Measurements from ENCODE around the gene GALNT11.

GALNT11 gene

GRCh38 chr7:152131981-152132494 lies 106.6 kb downstream of the GALNT11 start:
- peaks cover 14% of the 10 kb centered on the region for H3K4me1 Mint-ChIP-seq
- peaks cover 75% of the 10 kb centered on the region for H3K36me3 Mint-ChIP-seq
- no peak overlapping the region for H3K4me3 Mint-ChIP-seq
- ATAC-seq (no peak), DNase-seq (ENCODE audit: low spot score in 2 of 2) (no peak)
- no peaks in the 10 kb centered on the region for H3K9me3 Mint-ChIP-seq
- H3K27ac Mint-ChIP-seq = peak overlapping the region; percentile 67

- Mint-ChIP-seq H3K9me3 (no peaks in the 10 kb centered on the region), H3K36me3 (peaks cover 77% of the 10 kb centered on the region), H3K27ac (peak overlapping the region; percentile 62)
These were observed 107.3 kb downstream of the GALNT11 start for GRCh38 chr7:152132812-152133211.

GRCh38 chr7:152133804-152134203 lies 108.3 kb downstream of the GALNT11 start:
- Mint-ChIP-seq H3K9me3 (no peaks in the 10 kb centered on the region), H3K36me3 (peaks cover 77% of the 10 kb centered on the region), H3K27ac (peak overlapping the region; percentile 62), H3K4me3 (no peak overlapping the region), H3K4me1 (peaks cover 13% of the 10 kb centered on the region)
- ATAC-seq = no peak
- DNase-seq (ENCODE audit: low spot score in 2 of 2) = no peak

More at GRCh38 chr7:152132812-152133211, 107.3 kb downstream of the GALNT11 start:
- H3K4me1 Mint-ChIP-seq = peaks cover 13% of the 10 kb centered on the region
- H3K4me3 Mint-ChIP-seq = no peak overlapping the region
- no peak for ATAC-seq
- no peak for DNase-seq (ENCODE audit: low spot score in 2 of 2)

GRCh38 chr7:152136686-152137085 lies 111.2 kb downstream of the GALNT11 start:
- Mint-ChIP-seq H3K9me3 (no peaks in the 10 kb centered on the region), H3K36me3 (peaks cover 77% of the 10 kb centered on the region), H3K4me3 (no peak overlapping the region), H3K4me1 (peaks cover 6% of the 10 kb centered on the region), H3K27ac (peak overlapping the region; percentile 78)
- ATAC-seq = no peak
- no peak for DNase-seq (ENCODE audit: low spot score in 2 of 2)

- ATAC-seq = no peak
- Mint-ChIP-seq H3K4me1 (peaks cover 6% of the 10 kb centered on the region), H3K36me3 (peaks cover 83% of the 10 kb centered on the region), H3K9me3 (no peaks in the 10 kb centered on the region), H3K27ac (peak overlapping the region; percentile 50), H3K4me3 (no peak overlapping the region)
- DNase-seq (ENCODE audit: low spot score in 2 of 2) = no peak
These were observed 112.1 kb downstream of the GALNT11 start for GRCh38 chr7:152137476-152138025.

- H3K27ac Mint-ChIP-seq = peak overlapping the region; percentile 64
- no peak for ATAC-seq
- peaks cover 88% of the 10 kb centered on the region for H3K36me3 Mint-ChIP-seq
- no peak for DNase-seq (ENCODE audit: low spot score in 2 of 2)
- H3K9me3 Mint-ChIP-seq = no peaks in the 10 kb centered on the region
- no peak overlapping the region for H3K4me3 Mint-ChIP-seq
- H3K4me1 Mint-ChIP-seq = peaks cover 27% of the 10 kb centered on the region
These were observed 114.6 kb downstream of the GALNT11 start for GRCh38 chr7:152140067-152140466.

- no peak overlapping the region for H3K4me3 Mint-ChIP-seq
- peak overlapping the region; percentile 64 for H3K27ac Mint-ChIP-seq
- no peaks in the 10 kb centered on the region for H3K9me3 Mint-ChIP-seq
- H3K4me1 Mint-ChIP-seq = peaks cover 30% of the 10 kb centered on the region
- H3K36me3 Mint-ChIP-seq = peaks cover 93% of the 10 kb centered on the region
- no peak for ATAC-seq
- DNase-seq (ENCODE audit: low spot score in 2 of 2) = no peak
These were observed 115.1 kb downstream of the GALNT11 start for GRCh38 chr7:152140560-152140959.

GRCh38 chr7:152142976-152143595 lies 117.6 kb downstream of the GALNT11 start:
- DNase-seq (ENCODE audit: low spot score in 2 of 2) (peak in 1 of 2 donors; percentile 38), ATAC-seq (no peak)
- Mint-ChIP-seq H3K9me3 (no peaks in the 10 kb centered on the region), H3K36me3 (peaks cover 97% of the 10 kb centered on the region), H3K4me3 (no peak overlapping the region), H3K4me1 (peaks cover 24% of the 10 kb centered on the region), H3K27ac (peak overlapping the region; percentile 76)

GRCh38 chr7:152144557-152145245 lies 119.2 kb downstream of the GALNT11 start:
- Mint-ChIP-seq H3K4me1 (peaks cover 24% of the 10 kb centered on the region), H3K4me3 (peak overlapping the region; percentile 1), H3K36me3 (peaks cover 97% of the 10 kb centered on the region), H3K9me3 (no peaks in the 10 kb centered on the region), H3K27ac (peak overlapping the region; percentile 76)
- DNase-seq (ENCODE audit: low spot score in 2 of 2) (peak in 1 of 2 donors; percentile 46), ATAC-seq (peak; percentile 74)

GRCh38 chr7:152145853-152146466 lies 120.5 kb downstream of the GALNT11 start:
- no peak overlapping the region for H3K4me3 Mint-ChIP-seq
- H3K9me3 Mint-ChIP-seq = no peaks in the 10 kb centered on the region
- H3K4me1 Mint-ChIP-seq = peaks cover 24% of the 10 kb centered on the region
- DNase-seq (ENCODE audit: low spot score in 2 of 2) (peak in 1 of 2 donors; percentile 50), ATAC-seq (peak; percentile 65)
- H3K27ac Mint-ChIP-seq = peak overlapping the region; percentile 76
- peaks cover 97% of the 10 kb centered on the region for H3K36me3 Mint-ChIP-seq

- no peaks in the 10 kb centered on the region for H3K9me3 Mint-ChIP-seq
- peaks cover 97% of the 10 kb centered on the region for H3K36me3 Mint-ChIP-seq
- ATAC-seq = no peak
- peaks cover 17% of the 10 kb centered on the region for H3K4me1 Mint-ChIP-seq
- H3K4me3 Mint-ChIP-seq = no peak overlapping the region
- DNase-seq (ENCODE audit: low spot score in 2 of 2) = no peak
- H3K27ac Mint-ChIP-seq = peak overlapping the region; percentile 77
These were observed 123.2 kb downstream of the GALNT11 start for GRCh38 chr7:152148706-152149105.

- peak overlapping the region; percentile 77 for H3K27ac Mint-ChIP-seq
- ATAC-seq = no peak
- H3K4me3 Mint-ChIP-seq = no peak overlapping the region
These were observed 123.9 kb downstream of the GALNT11 start for GRCh38 chr7:152149363-152149762.

GRCh38 chr7:152152267-152152666 lies 126.8 kb downstream of the GALNT11 start:
- Mint-ChIP-seq H3K27ac (peak overlapping the region; percentile 56), H3K4me1 (peaks cover 6% of the 10 kb centered on the region), H3K36me3 (peaks cover 100% of the 10 kb centered on the region), H3K4me3 (no peak overlapping the region), H3K9me3 (no peaks in the 10 kb centered on the region)
- ATAC-seq (no peak), DNase-seq (ENCODE audit: low spot score in 2 of 2) (no peak)

More at GRCh38 chr7:152149363-152149762, 123.9 kb downstream of the GALNT11 start:
- Mint-ChIP-seq H3K4me1 (peaks cover 15% of the 10 kb centered on the region), H3K9me3 (no peaks in the 10 kb centered on the region), H3K36me3 (peaks cover 100% of the 10 kb centered on the region)
- no peak for DNase-seq (ENCODE audit: low spot score in 2 of 2)

- peaks cover 7% of the 10 kb centered on the region for H3K4me1 Mint-ChIP-seq
- no peaks in the 10 kb centered on the region for H3K9me3 Mint-ChIP-seq
- DNase-seq (ENCODE audit: low spot score in 2 of 2) (no peak), ATAC-seq (no peak)
- no peak overlapping the region for H3K4me3 Mint-ChIP-seq
- H3K36me3 Mint-ChIP-seq = peaks cover 96% of the 10 kb centered on the region
- peak overlapping the region; percentile 89 for H3K27ac Mint-ChIP-seq
These were observed 133.5 kb downstream of the GALNT11 start for GRCh38 chr7:152158801-152159587.

- DNase-seq (ENCODE audit: low spot score in 2 of 2) (no peak), ATAC-seq (no peak)
- Mint-ChIP-seq H3K4me1 (peaks cover 7% of the 10 kb centered on the region), H3K27ac (peak overlapping the region; percentile 33), H3K4me3 (no peak overlapping the region), H3K9me3 (no peaks in the 10 kb centered on the region), H3K36me3 (peaks cover 95% of the 10 kb centered on the region)
These were observed 135.7 kb downstream of the GALNT11 start for GRCh38 chr7:152161171-152161570.
